Cardiac atrium fibroblast (primary cell): ENCODE results near the gene LMO2. TPM values are rescaled to one million over a fixed set of nuclear protein-coding genes. Genes with fewer than 3 reads are reported as not detected.

Experiments used
- total RNA-seq: library from RNA; depleted of rRNA; stranded (reverse); fragments of >200 nt; gene quantifications from 2 replicates; pipeline ENCODE4 v1.2.3, GENCODE V29; 2015

The LMO2 gene
- 10.3 and 12.3 TPM in 2 replicates for total RNA-seq

GRCh38 chr11:33891714-33892327, at the start of gene LMO2:
Gene LMO2, minus strand, starts transcription at chr11:33892076. Its CDS starts 22,360 bp downstream, at chr11:33869716.

Other genes with a start within 250 kb of the LMO2 start
- not detected in 2 replicates for gene C11orf91, start 191.2 kb downstream of the LMO2 start, total RNA-seq
- 988 and 1,021 TPM in 2 replicates for gene CD59, start 155.7 kb downstream of the LMO2 start, total RNA-seq
- 16.2 and 28.8 TPM in 2 replicates for gene FBXO3, start 117.6 kb downstream of the LMO2 start, total RNA-seq
- gene CAPRIN1, start 159.7 kb upstream of the LMO2 start, total RNA-seq, result 132 and 150 TPM in 2 replicates
- 20.8 and 22.7 TPM in 2 replicates for gene NAT10, start 213.6 kb upstream of the LMO2 start, total RNA-seq